Ishikawa (cell line): ENCODE results near the gene PHF20.

Source experiments
- CEBPB ChIP-seq: IDR thresholded peaks from 2 replicates; pipeline ENCODE4 v1.6.1; 2012
- CREB1 ChIP-seq: IDR thresholded peaks from 2 replicates; pipeline ENCODE4 v1.6.1; 2012; ENCODE audit warnings: low read depth
- EP300 ChIP-seq: IDR thresholded peaks from 2 replicates; pipeline ENCODE4 v1.6.1; 2012; ENCODE audit warnings: borderline replicate concordance
- FOXM1 ChIP-seq: IDR thresholded peaks from 2 replicates; pipeline ENCODE4 v1.6.1; 2012; ENCODE audit warnings: low read depth, borderline replicate concordance
- MAX ChIP-seq: IDR thresholded peaks from 2 replicates; pipeline ENCODE4 v1.6.1; 2012
- NFIC ChIP-seq: IDR thresholded peaks from 2 replicates; pipeline ENCODE4 v1.6.1; 2012
- RAD21 ChIP-seq: IDR thresholded peaks from 2 replicates; pipeline ENCODE4 v1.6.1; 2012; ENCODE audit warnings: low read depth
- REST ChIP-seq: IDR thresholded peaks from 2 replicates; pipeline ENCODE4 v1.6.1; 2012; ENCODE audit warnings: low read depth, mild to moderate bottlenecking
- TAF1 ChIP-seq: IDR thresholded peaks from 2 replicates; pipeline ENCODE4 v1.6.1; 2012; ENCODE audit warnings: low read depth, mild to moderate bottlenecking
- TCF12 ChIP-seq: IDR thresholded peaks from 2 replicates; pipeline ENCODE4 v1.6.1; 2012; ENCODE audit warnings: low read depth
- TEAD4 ChIP-seq: IDR thresholded peaks from 2 replicates; pipeline ENCODE4 v1.6.1; 2012
- USF1 ChIP-seq: IDR thresholded peaks from 2 replicates; pipeline ENCODE4 v1.6.1; 2012
- YY1 ChIP-seq: IDR thresholded peaks from 2 replicates; pipeline ENCODE4 v1.6.1; 2012; ENCODE audit warnings: low read depth
- ZBTB7A ChIP-seq: IDR thresholded peaks from 2 replicates; pipeline ENCODE4 v1.6.1; 2012; ENCODE audit warnings: low read depth

The PHF20 gene

GRCh38 chr20:35979544-35979943, 207.7 kb downstream of the PHF20 start:
- no peak for TF ChIP-seq NFIC
- no peak for TF ChIP-seq RAD21
- TF ChIP-seq TCF12, result no peak
- no peak for TF ChIP-seq REST

GRCh38 chr20:35981969-35982368, 210.2 kb downstream of the PHF20 start:
- TF ChIP-seq CREB1 (no peak), ZBTB7A (no peak), EP300 (no peak), REST (no peak)

GRCh38 chr20:35984382-35984781, 212.6 kb downstream of the PHF20 start:
- TF ChIP-seq USF1, result no peak
- no peak for TF ChIP-seq MAX

GRCh38 chr20:35985806-35986205, 214.0 kb downstream of the PHF20 start:
- no peak for TF ChIP-seq REST
- TF ChIP-seq TAF1, result no peak
- no peak for TF ChIP-seq ZBTB7A
- TF ChIP-seq TEAD4, result no peak
- TF ChIP-seq FOXM1, result no peak
- no peak for TF ChIP-seq EP300
- no peak for TF ChIP-seq RAD21
- TF ChIP-seq CEBPB, result no peak

- TF ChIP-seq CREB1, result no peak
- TF ChIP-seq NFIC, result no peak
- TF ChIP-seq EP300, result no peak
- TF ChIP-seq YY1, result no peak
- TF ChIP-seq ZBTB7A, result no peak
- TF ChIP-seq MAX, result no peak
- TF ChIP-seq TEAD4, result no peak
- no peak for TF ChIP-seq TAF1
- TF ChIP-seq TCF12, result no peak
- no peak for TF ChIP-seq FOXM1
- no peak for TF ChIP-seq REST
Observed at GRCh38 chr20:35988910-35989463, 217.2 kb downstream of the PHF20 start.
